Measurements from ENCODE around the gene LRP1.
A peak's percentile ranks its signal among the peaks of the same experiment; 100 is the strongest.

LRP1 gene

DNA sequence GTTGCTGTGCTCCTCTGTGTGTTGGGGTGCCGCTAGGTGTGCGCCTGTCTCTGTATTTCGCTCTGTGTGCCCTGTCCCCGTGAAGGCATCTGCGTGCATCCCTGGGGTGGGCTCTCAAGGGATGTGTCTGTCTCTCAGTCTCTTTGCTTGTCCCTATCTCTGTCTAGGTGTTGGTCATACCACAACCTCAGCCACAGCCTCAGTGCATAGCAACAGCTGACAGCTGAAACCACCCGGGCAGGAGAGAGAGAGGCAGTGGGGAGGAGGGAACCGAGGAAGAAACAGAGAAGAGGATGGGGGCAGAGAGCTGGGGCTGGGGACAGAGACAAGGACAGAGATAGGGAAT lies 87.4 kb downstream of the LRP1 start:
- no peak for DNase-seq

GRCh38 chr12:57216014-57216911 lies 88.0 kb downstream of the LRP1 start, which contains the start of gene NXPH4:
TSS of gene NXPH4 (plus strand) at chr12:57216794. CDS start at chr12:57216970, 176 bp downstream.
- DNase-seq: no peak

- no peak for DNase-seq
Measured at GRCh38 chr12:57216921-57217879, 88.9 kb downstream of the LRP1 start.

DNA sequence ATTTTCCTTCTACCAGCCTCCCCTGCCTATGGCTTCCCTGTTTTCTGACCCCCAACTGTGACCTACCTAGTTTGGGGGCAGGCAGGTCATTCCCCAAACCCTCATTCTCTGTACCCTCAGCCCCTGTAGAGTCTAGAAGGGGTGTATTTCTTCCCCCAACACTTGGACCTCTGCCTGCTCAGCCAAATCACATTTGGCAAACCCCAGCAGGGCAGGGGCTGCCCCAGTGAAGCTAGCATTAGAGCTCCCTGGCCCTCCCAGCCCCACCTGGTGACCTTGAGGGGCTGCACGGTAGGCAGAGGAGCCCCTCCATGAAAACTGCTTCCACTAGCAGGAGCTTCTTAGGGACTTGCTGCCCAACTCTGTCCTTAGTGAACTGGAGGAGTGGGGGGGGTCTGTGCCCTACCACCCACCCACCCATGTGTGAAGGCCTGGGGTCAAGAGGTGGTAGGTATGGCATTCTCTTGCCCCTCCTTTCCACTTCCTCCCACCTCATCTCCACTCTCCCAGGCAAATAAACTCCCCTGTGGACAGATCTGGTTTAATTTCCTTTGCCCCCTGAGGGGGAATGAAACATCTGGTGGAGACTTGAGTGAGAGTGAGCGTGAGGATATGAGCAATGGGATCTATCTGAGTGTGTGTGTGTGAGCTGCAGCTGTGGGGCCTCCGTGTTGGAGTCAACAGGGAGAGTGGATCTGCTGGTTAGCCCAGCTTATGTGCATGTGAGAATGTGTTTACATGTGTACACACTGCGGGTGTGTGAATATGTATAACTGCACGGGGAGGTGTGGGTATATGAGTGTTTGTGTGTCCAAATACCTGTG lies 90.0 kb downstream of the LRP1 start:
- no peak for DNase-seq

- DNase-seq: no peak
Measured at GRCh38 chr12:57219205-57219992, 91.1 kb downstream of the LRP1 start.

- DNase-seq: peak; percentile 14
Measured at GRCh38 chr12:57219993-57220754, 91.9 kb downstream of the LRP1 start.

DNA sequence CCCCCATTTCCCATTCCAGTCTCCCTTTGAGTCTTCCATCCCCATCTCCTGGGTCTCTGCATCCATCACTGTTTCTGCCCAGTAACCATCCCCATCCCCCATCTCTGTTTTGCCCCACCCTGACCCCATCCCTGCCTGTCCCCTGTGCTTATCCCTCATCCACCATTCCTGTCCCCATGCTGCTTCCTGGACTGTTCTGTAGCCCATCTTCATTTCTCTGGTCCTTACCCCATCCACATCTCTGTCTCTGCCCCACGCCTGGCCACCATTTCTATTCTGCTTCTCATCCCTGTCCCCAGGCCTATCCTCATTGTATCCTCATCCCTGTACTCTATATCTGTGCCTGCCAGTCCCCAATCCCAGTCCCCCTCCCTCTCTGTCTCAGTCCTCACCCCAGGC lies 92.5 kb downstream of the LRP1 start:
- no peak for DNase-seq

DNA sequence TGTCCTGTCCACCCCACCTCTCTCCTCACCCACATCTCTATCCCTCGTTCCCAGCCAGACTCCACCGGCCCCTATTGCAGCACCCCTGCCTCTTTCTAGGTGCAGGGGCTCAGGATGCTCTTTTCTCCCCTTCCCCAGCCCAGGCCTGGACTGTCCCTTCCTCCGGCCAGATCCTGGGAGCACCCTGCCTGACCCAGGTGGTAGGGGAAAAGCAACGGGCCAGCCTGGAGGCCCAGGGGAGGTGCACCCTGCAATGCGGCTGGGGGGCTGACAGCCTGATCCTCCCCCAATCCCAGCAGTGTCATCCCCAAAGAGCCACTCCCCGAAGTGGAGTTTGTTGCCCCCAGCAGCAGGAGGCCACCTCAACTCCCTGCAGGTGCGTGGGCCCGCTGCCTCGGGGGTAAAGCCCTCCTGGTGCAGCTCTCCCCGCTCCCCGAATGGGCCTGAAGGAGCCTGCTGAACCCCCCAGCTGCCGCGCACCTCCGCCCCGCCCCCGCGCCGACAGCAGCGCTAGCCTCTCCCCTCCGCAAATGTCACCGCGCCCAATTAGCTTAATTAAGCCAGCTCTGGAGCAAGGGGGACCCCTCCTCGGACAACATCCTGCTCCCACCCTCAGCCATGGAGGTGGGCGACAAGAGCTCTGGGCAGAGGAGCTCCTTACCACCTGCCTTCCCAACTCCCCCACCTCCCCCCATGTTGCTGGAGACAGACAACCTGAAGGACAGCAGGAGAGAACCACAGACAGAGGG lies 93.1 kb downstream of the LRP1 start:
- DNase-seq: no peak

GRCh38 chr12:57222286-57223190 lies 94.3 kb downstream of the LRP1 start:
- no peak for DNase-seq

DNA sequence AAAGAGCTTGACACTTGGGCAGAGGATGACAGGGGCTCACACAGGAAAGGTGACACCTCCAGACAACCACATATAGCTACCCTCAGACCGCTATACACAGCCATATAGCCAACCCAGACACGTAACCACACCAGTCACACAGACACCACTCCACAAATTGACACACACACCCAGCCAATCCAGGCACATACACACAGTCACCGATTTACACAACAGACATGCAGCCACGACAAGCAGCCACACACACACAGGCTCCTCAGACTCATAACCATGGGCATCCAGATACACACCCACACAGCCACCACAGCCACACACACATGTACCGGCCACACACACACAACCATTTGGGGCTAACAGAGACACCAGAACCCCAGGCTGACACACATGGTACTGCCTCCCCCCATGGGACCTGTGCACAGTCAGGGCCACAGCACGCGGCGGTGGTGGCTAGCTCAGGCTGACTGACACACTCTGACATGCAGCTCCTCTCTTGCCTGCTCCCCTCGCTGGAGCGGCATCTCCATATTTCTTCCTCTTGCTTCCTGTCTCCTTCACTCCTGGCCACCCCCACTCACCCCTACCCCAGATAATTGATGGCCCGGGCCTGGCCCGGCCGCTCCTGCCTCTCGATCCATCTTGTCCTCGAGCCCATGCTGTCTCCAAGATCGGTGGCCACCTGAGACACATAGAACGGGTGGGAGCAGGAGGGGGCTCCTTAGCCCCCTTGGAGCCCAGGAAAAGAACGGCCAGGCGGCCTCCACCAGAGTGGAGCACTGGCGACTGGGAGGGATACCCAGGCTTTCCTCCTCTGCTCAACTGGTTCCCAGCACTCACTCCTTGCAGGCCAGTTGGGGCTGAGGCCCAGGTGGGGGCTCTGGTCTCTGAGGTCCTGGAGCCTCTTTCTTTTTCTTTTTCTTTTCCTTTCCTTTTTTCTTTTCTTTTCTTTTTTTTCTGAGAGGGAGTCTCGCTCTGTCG lies 95.2 kb downstream of the LRP1 start:
- no peak for DNase-seq

DNA sequence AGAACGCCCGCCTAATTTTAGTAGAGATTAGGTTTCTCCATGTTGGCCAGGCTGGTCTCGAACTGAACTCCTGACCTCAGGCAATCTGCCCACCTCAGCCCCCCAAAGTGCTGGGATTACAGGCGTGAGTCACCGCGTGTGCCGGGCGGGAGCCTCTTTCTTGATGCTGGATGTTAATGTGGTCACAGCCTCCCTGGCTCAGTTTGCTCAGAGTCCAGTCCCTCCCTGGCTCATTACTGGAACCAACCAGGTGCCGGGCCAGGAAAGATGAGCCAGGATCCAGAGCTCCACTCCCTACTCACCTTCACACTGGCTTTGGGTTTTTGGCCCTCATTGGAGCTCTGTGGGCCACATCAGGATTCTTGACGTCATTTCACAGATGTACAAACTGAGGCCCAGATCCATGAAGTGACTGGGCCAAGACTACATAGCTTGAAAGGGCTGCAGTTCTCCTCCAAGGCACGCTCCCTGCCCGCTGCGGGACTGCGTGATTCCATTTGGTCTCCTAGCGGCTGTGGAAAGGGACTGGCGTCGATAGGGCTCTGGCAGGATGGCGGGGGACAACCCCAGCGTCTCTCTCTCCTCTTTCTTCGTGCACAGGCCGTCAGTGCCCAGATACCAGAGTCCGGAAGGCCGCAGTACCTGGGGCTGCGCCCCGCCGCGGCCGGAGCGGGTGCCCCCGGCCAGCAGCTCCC lies 96.1 kb downstream of the LRP1 start:
- no peak for DNase-seq

- no peak for DNase-seq
Measured at GRCh38 chr12:57224973-57225679, 96.8 kb downstream of the LRP1 start.

- no peak for DNase-seq
Measured at GRCh38 chr12:57225680-57226210, 97.5 kb downstream of the LRP1 start.

DNA sequence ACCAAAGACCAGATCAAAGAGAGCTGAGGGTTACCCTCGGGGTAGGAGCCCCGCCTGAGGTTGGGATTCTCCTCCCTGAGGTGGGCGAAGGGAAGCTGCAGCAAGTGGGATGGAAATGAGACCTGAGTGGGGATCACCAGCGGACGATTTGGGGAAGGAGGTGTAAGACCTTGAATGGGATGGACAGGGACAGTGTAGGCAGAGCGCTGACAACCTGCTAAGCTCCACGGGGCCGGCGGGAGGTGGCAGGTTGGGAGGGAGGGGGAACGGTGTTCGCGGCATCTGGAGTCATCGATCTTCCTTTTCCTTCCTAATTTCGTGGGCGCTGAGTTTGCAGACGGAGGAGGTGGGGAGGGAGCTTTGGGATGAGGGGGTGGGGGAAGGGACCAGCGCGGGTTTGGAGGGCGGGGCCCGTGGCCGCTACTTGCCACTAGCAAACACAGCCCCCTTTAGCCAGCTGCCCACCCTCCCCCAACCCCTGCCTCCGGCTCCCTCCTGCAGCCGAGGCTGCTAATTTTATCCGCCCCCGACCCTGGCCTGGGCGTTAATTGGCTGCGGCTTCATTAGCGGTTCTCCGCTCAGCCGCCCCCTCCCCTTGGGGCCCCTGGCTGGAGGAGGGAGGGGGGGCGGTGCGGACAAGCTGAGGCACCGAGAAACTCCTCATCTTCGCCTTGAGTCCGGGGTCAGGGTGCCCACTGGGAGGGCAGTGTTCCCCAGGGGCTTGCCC lies 98.5 kb downstream of the LRP1 start:
- no peak for DNase-seq

GRCh38 chr12:57227315-57228115 lies 99.2 kb downstream of the LRP1 start:
- no peak for DNase-seq

All from NCI-H2227 treated with DMSO at 0.1 percent for 48 hours (cell line).